A549 (cell line): Measurements from ENCODE around the gene ZFHX2. TPM values are rescaled to one million over a fixed set of nuclear protein-coding genes. Genes with fewer than 3 reads are reported as not detected.

Experiments used
- ATAC-seq, 2 experiments: fragments of 200-7000 bp in 1 of 2; fragments of >200 bp in 1 of 2; cut with Nextera tagmentation in 1 of 2; cut with Tn5 transposase in 1 of 2; 3 replicates each; pipeline versions ENCODE4 v1.8.0 to v1.9.1; 2018 to 2020; ENCODE audit warnings: mild to moderate bottlenecking in 1 of 2, moderate library complexity in 1 of 2
- CTCF ChIA-PET: fragments of 300-600 bp; sonication (Branson Sonifier 250); formaldehyde crosslinking; extraction: SDS; loops from one replicate; lab custom pipeline; 2021; ENCODE audit warnings: antibody characterized with exemption, inconsistent platforms; lab: Yijun Ruan, JAX
- POLR2A ChIA-PET: fragments of 350-600 bp; formaldehyde crosslinking; extraction: SDS; loops from one replicate; lab custom pipeline; 2021; ENCODE audit warnings: antibody characterized with exemption, inconsistent platforms; lab: Yijun Ruan, JAX
- DNase-seq, 2 experiments: peaks; one replicate each; pipeline versions ENCODE4 v3.0.0 to v3.0.0-alpha.2; 2011 to 2016; ENCODE audit warnings: low read depth in 1 of 2, low spot score in 1 of 2
- FAIRE-seq: peaks from 2 replicates; lab custom pipeline; 2011; peaks lifted over from hg19 to GRCh38; lab: Jason Lieb, UNC
- H3K27ac ChIP-seq, 2 experiments: fragments of >200 bp; sonication (Bioruptor Twin); formaldehyde crosslinking; 3 replicates each; pipeline ENCODE4 v1.5.1; 2016 to 2017
- H3K4me1 ChIP-seq: fragments of >200 bp; sonication (Bioruptor Twin); formaldehyde crosslinking; 3 replicates; pipeline ENCODE4 v1.6.1; 2016
- H3K4me2 ChIP-seq: fragments of >200 bp; sonication (Bioruptor Twin); formaldehyde crosslinking; 3 replicates; pipeline ENCODE4 v1.6.1; 2016
- H3K4me3 ChIP-seq: fragments of >200 bp; sonication (Bioruptor Twin); formaldehyde crosslinking; 3 replicates; pipeline ENCODE4 v1.5.1; 2016
- H3K9me3 ChIP-seq: fragments of >200 bp; sonication (Bioruptor Twin); formaldehyde crosslinking; 3 replicates; pipeline ENCODE4 v1.6.1; 2016
- BHLHE40 ChIP-seq: IDR thresholded peaks from 2 replicates; pipeline ENCODE4 v1.6.1; 2012; ENCODE audit warnings: low read depth, low read length, inconsistent platforms
- CBX2 ChIP-seq: fragments of 200-600 bp; sonication (generic); IDR thresholded peaks from 2 replicates; pipeline ENCODE4 v1.6.1; 2016; ENCODE audit warnings: low read depth, mild to moderate bottlenecking, borderline replicate concordance
- CBX8 ChIP-seq: fragments of 200-600 bp; sonication (generic); IDR thresholded peaks from 2 replicates; pipeline ENCODE4 v1.6.1; 2016
- CEBPB ChIP-seq, 2 experiments: fragments of >200 bp in 1 of 2; sonication (Bioruptor Twin) in 1 of 2; formaldehyde crosslinking in 1 of 2; IDR thresholded peaks; 2 replicates each; pipeline ENCODE4 v1.6.1; 2012 to 2016
- ESRRA ChIP-seq: fragments of 150-350 bp; IDR thresholded peaks from 2 replicates; pipeline ENCODE4 v1.6.1; 2014; ENCODE audit warnings: mild to moderate bottlenecking, low read length, borderline replicate concordance
- FOSL2 ChIP-seq, 2 experiments: fragments of 450-650 bp in 1 of 2; fragments of >200 bp in 1 of 2; sonication (Bioruptor Twin) in 1 of 2; formaldehyde crosslinking; IDR thresholded peaks; 2 replicates each; pipeline versions ENCODE4 v1.5.0 to v1.6.1; 2016 to 2020; ENCODE audit warnings: mild to moderate bottlenecking in 1 of 2, moderate library complexity in 1 of 2
- HOXA7 ChIP-seq: fragments of 250-450 bp; sonication (Bioruptor Pico); IDR thresholded peaks from 2 replicates; pipeline ENCODE4 v1.5.0; 2020; ENCODE audit warnings: mild to moderate bottlenecking, moderate library complexity
- HOXB13 ChIP-seq: fragments of 250-450 bp; sonication (Bioruptor Pico); IDR thresholded peaks from 2 replicates; pipeline ENCODE4 v1.5.0; 2020; ENCODE audit warnings: low read depth, mild to moderate bottlenecking, moderate library complexity
- HOXB5 ChIP-seq: fragments of 250-450 bp; sonication (Bioruptor Pico); IDR thresholded peaks from 2 replicates; pipeline ENCODE4 v1.5.0; 2020; ENCODE audit warnings: mild to moderate bottlenecking, moderate library complexity
- KDM1A ChIP-seq: fragments of 200-600 bp; sonication (generic); IDR thresholded peaks from 2 replicates; pipeline ENCODE4 v1.6.1; 2016; ENCODE audit warnings: low read depth, mild to moderate bottlenecking
- KDM5A ChIP-seq: fragments of 200-600 bp; sonication (generic); IDR thresholded peaks from 2 replicates; pipeline ENCODE4 v1.6.1; 2016; ENCODE audit warnings: antibody characterized with exemption, mild to moderate bottlenecking
- MAZ ChIP-seq: fragments of 150-350 bp; IDR thresholded peaks from 2 replicates; pipeline ENCODE4 v1.6.1; 2014; ENCODE audit warnings: antibody characterized with exemption, low read depth, low read length, borderline replicate concordance
- MYC ChIP-seq: IDR thresholded peaks from 2 replicates; pipeline ENCODE4 v1.6.1; 2012; ENCODE audit warnings: mild to moderate bottlenecking, inconsistent platforms, low read length, improper control_type of control experiment, borderline replicate concordance
- PHF8 ChIP-seq: fragments of 200-600 bp; sonication (generic); IDR thresholded peaks from 2 replicates; pipeline ENCODE4 v1.6.1; 2016; ENCODE audit warnings: low read depth, mild to moderate bottlenecking, antibody characterized with exemption, moderate library complexity, borderline replicate concordance
- RAD21 ChIP-seq, 2 experiments: fragments of >200 bp in 1 of 2; sonication (Bioruptor Twin) in 1 of 2; formaldehyde crosslinking in 1 of 2; IDR thresholded peaks in 1 of 2; conservative IDR thresholded peaks in 1 of 2; 2 replicates in 1 of 2; 3 replicates in 1 of 2; pipeline ENCODE4 v1.6.1; 2012 to 2018; ENCODE audit warnings: inconsistent platforms in 1 of 2
- RARB ChIP-seq: fragments of 250-450 bp; sonication (Bioruptor Pico); IDR thresholded peaks from 2 replicates; pipeline ENCODE4 v1.8.0; 2021; ENCODE audit warnings: mild to moderate bottlenecking, moderate library complexity
- RCOR1 ChIP-seq: fragments of 150-350 bp; IDR thresholded peaks from 2 replicates; pipeline ENCODE4 v1.6.1; 2014; ENCODE audit warnings: antibody characterized with exemption, low read length, low read depth
- RFX5 ChIP-seq: fragments of 450-650 bp; IDR thresholded peaks from 2 replicates; pipeline ENCODE4 v1.7.1; 2014; ENCODE audit warnings: antibody characterized with exemption, mild to moderate bottlenecking, moderate library complexity
- RNF2 ChIP-seq: fragments of 200-600 bp; sonication (generic); IDR thresholded peaks from 2 replicates; pipeline ENCODE4 v1.6.1; 2016; ENCODE audit warnings: low read depth, mild to moderate bottlenecking, antibody characterized with exemption, moderate library complexity, borderline replicate concordance
- TP53 ChIP-seq: fragments of 250-450 bp; sonication (Bioruptor Pico); IDR thresholded peaks from 2 replicates; pipeline ENCODE4 v1.5.0; 2021; ENCODE audit warnings: mild to moderate bottlenecking, moderate library complexity
- ZSCAN20 ChIP-seq: fragments of 250-450 bp; sonication (Bioruptor Pico); IDR thresholded peaks from 2 replicates; pipeline ENCODE4 v1.8.0; 2022; ENCODE audit warnings: mild to moderate bottlenecking, moderate library complexity
- WGBS: methylation state at CpG from one replicate; pipeline ENCODE4 v1.1.6; 2017; ENCODE audit errors: missing lambda C conversion rate; 5-methylcytosine and 5-hydroxymethylcytosine counted together
- polyA plus RNA-seq, 4 experiments: library from polyadenylated mRNA; depleted of rRNA in 3 of 4; stranded (reverse); fragments of >200 nt; fragmentation: RNase III in 1 of 4; extraction: RNeasy Plus Mini Kit Qiagen cat#74134 plus additional on column Dnase treatment in 1 of 4; gene quantifications; 2 replicates in 3 of 4; 3 replicates in 1 of 4; pipeline ENCODE4 v1.2.3, GENCODE V29; 2011 to 2017
- TF ChIP-seq, protein P1 (sequence below): IDR thresholded peaks from 2 replicates; pipeline ENCODE4 v1.6.1; 2012
- TF ChIP-seq, protein P2 (sequence below): fragments of 250-450 bp; sonication (Bioruptor Pico); IDR thresholded peaks from 2 replicates; pipeline ENCODE4 v1.5.0; 2020; ENCODE audit warnings: low read depth, mild to moderate bottlenecking, moderate library complexity
- TF ChIP-seq, protein P3 (sequence below): fragments of 150-350 bp; IDR thresholded peaks from 2 replicates; pipeline ENCODE4 v1.6.1; 2014; ENCODE audit warnings: low read depth, mild to moderate bottlenecking, low read length
- TF ChIP-seq, protein P4 (sequence below): fragments of >200 bp; sonication (Bioruptor Twin); formaldehyde crosslinking; IDR thresholded peaks from 3 replicates; pipeline ENCODE4 v1.6.1; 2016

Gene ZFHX2
- polyA plus RNA-seq, 2 of the 4 experiments (the other 2 are of a cell fraction), result 0.34 to 1.1 TPM

DNA sequence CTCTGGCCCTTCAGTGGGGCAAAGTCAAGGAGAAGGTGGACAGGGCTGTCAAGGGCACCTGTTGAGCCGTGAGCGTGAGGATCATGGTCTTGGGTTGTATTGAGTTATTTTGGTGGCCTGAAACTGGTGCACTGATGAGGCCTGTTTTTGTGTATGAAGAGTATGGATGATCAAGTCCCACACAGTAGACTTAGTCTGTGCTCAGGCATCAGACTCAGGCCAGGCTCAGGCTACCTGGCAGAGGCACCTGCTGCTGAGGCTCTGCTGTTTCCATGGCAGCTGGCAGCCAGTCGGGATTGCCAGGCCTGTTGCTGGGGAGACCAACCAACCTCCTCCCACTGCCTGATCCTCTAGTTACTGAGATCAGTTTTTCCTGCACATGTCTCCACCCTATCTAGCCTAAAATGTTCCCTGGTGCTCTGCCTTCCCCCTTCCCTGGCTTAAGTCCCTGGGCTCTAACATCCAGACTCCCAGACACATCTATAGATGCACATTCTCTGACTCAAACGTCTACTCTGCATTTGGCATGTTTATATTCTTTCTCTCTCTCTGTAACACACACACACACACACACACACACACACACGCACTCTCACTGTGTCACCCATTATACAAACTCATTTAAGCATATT, 21.9 kb upstream of the ZFHX2 start:
- no peaks in the 10 kb centered on the region for H3K9me3 ChIP-seq
- ChIA-PET POLR2A (no interaction called here), CTCF (interaction anchor here (1.3 to 3.0 kb wide), 3 partner anchors 15 to 356 kb away, joined by 3 to 13 read pairs (median 3); no protein-coding TSS in a partner anchor)
- WGBS, result 67% methylated on average over 5 of the region's 5 CpGs
- ATAC-seq (no peak), FAIRE-seq (no peak), DNase-seq (no peak)
- no peak overlapping the region for H3K4me3 ChIP-seq
- peaks cover 6% of the 10 kb centered on the region for H3K4me1 ChIP-seq
- H3K4me2 ChIP-seq, result no peak overlapping the region
- TF ChIP-seq MAZ (no peak), ESRRA (no peak), KDM1A (no peak), KDM5A (no peak), TP53 (CRISPR knock-in tag) (no peak), CEBPB (IDR thresholded peaks at IDR 0.05) (no peak), MYC (no peak), PHF8 (no peak), RNF2 (no peak), RFX5 (no peak), BHLHE40 (no peak)
- TF ChIP-seq, protein P1, sequence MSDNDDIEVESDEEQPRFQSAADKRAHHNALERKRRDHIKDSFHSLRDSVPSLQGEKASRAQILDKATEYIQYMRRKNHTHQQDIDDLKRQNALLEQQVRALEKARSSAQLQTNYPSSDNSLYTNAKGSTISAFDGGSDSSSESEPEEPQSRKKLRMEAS, result no peak
- TF ChIP-seq, protein P2, sequence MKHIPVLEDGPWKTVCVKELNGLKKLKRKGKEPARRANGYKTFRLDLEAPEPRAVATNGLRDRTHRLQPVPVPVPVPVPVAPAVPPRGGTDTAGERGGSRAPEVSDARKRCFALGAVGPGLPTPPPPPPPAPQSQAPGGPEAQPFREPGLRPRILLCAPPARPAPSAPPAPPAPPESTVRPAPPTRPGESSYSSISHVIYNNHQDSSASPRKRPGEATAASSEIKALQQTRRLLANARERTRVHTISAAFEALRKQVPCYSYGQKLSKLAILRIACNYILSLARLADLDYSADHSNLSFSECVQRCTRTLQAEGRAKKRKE (CRISPR knock-in tag), result no peak
- no peak overlapping the region for H3K27ac ChIP-seq

DNA sequence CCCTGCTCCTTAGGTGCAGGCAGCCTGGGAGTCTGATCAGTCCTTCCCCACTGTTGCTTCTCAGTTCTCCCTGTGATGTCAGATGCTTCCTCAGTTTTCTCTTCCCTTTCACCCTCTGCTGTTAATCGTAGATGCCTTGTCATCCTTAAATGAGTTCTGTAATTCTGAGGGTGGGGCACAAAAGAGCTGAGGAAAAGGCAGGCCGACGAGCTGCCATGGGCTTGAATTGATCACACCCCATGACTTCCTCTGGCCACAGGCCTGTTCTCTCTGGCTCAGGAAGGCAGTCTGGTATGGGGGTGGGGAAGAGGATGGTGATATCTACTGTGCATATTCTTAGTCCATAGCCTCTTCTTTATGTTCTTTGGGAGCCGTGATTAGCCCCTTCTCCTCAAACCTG, 21.3 kb upstream of the ZFHX2 start:
- TF ChIP-seq ZSCAN20 (no peak), CBX8 (no peak), HOXA7 (no peak), FOSL2 (IDR thresholded peaks at IDR 0.05) (no peak), FOSL2 (CRISPR knock-in tag; IDR thresholded peaks at IDR 0.05) (no peak), RCOR1 (no peak), HOXB5 (CRISPR knock-in tag) (no peak), RAD21 (conservative IDR thresholded peaks at IDR 0.05 in 1 of 2, IDR thresholded peaks at IDR 0.05 in 1 of 2) (no peak), HOXB13 (CRISPR knock-in tag) (no peak), MYC (no peak), RARB (CRISPR knock-in tag) (no peak), RNF2 (no peak), CBX2 (no peak)
- TF ChIP-seq, protein P2 (CRISPR knock-in tag), result no peak
- TF ChIP-seq, protein P3, sequence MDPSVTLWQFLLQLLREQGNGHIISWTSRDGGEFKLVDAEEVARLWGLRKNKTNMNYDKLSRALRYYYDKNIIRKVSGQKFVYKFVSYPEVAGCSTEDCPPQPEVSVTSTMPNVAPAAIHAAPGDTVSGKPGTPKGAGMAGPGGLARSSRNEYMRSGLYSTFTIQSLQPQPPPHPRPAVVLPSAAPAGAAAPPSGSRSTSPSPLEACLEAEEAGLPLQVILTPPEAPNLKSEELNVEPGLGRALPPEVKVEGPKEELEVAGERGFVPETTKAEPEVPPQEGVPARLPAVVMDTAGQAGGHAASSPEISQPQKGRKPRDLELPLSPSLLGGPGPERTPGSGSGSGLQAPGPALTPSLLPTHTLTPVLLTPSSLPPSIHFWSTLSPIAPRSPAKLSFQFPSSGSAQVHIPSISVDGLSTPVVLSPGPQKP, result no peak
- TF ChIP-seq, protein P4, sequence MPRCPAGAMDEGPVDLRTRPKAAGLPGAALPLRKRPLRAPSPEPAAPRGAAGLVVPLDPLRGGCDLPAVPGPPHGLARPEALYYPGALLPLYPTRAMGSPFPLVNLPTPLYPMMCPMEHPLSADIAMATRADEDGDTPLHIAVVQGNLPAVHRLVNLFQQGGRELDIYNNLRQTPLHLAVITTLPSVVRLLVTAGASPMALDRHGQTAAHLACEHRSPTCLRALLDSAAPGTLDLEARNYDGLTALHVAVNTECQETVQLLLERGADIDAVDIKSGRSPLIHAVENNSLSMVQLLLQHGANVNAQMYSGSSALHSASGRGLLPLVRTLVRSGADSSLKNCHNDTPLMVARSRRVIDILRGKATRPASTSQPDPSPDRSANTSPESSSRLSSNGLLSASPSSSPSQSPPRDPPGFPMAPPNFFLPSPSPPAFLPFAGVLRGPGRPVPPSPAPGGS, result no peak
- ChIA-PET CTCF (interaction anchor here (1.3 to 3.0 kb wide), 3 partner anchors 16 to 356 kb away, joined by 3 to 13 read pairs (median 3); no protein-coding TSS in a partner anchor), POLR2A (no interaction called here)
- FAIRE-seq (no peak), DNase-seq (no peak), ATAC-seq (no peak)
- Histone ChIP-seq H3K4me2 (no peak overlapping the region), H3K4me3 (no peak overlapping the region), H3K4me1 (peaks cover 12% of the 10 kb centered on the region), H3K27ac (no peak overlapping the region), H3K9me3 (no peaks in the 10 kb centered on the region)
- WGBS, result 52% methylated on average over 4 of the region's 4 CpGs
